ENCODE data around the gene GREM1. TPM values are rescaled to one million over a fixed set of nuclear protein-coding genes. Genes with fewer than 3 reads are reported as not detected.

The GREM1 gene
- total RNA-seq, 2 experiments from 2014 or later, result not detected

DNA sequence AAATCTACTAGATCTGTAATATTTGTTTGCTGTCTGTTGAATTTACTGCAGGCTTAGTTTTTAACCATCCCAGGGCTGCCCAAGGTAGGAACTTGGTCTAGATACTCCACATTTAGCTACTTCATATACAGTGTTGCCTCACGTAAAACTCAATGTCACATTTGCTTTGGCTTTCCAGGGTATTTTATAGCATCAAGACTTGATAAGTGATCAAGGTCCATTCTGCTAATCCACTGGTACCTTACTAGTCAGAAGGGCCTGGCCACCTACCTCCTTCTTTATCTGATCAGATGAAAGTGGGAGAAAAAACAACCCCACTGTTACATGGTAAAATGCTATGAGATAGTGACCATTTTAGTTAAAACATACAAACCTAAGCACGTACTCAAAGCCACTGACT is 25.5 kb upstream of the GREM1 start:
- ATAC-seq (ENCODE audit: poor library complexity) (no peak), DNase-seq (no peak)
- Mint-ChIP-seq H3K9me3 (no peaks in the 10 kb centered on the region), H3K4me3 (no peak overlapping the region), H3K27ac (no peak overlapping the region), H3K27me3 (no peaks in the 10 kb centered on the region), H3K4me1 (ENCODE audit: low read depth) (no peaks in the 10 kb centered on the region), H3K36me3 (ENCODE audit: low read depth) (no peaks in the 10 kb centered on the region)
- H3K4me1 ChIP-seq (ENCODE audit: insufficient read depth, low read length), result no peaks in the 10 kb centered on the region
- no peak overlapping the region for H3K4me3 ChIP-seq (ENCODE audit: low read length)
- CTCF ChIA-PET, result no interaction called here
- no peaks in the 10 kb centered on the region for H3K36me3 ChIP-seq (ENCODE audit: insufficient read depth, low read length)
- intact Hi-C loops (cut with DNase I, micrococcal nuclease), result no loop called here
- no peak overlapping the region for H3K27ac ChIP-seq (ENCODE audit: low read depth in 1 of 2, low read length in 2 of 2)
- POLR2A ChIA-PET, result no interaction called here
- H3K27me3 ChIP-seq (ENCODE audit: control insufficient read depth in 1 of 2, insufficient read depth in 2 of 2, low read length in 2 of 2), result no peaks in the 10 kb centered on the region
- no peaks in the 10 kb centered on the region for H3K9me3 ChIP-seq (ENCODE audit: control insufficient read depth in 1 of 2, insufficient read depth in 1 of 2, low read length in 2 of 2)
- TF ChIP-seq, protein P1, sequence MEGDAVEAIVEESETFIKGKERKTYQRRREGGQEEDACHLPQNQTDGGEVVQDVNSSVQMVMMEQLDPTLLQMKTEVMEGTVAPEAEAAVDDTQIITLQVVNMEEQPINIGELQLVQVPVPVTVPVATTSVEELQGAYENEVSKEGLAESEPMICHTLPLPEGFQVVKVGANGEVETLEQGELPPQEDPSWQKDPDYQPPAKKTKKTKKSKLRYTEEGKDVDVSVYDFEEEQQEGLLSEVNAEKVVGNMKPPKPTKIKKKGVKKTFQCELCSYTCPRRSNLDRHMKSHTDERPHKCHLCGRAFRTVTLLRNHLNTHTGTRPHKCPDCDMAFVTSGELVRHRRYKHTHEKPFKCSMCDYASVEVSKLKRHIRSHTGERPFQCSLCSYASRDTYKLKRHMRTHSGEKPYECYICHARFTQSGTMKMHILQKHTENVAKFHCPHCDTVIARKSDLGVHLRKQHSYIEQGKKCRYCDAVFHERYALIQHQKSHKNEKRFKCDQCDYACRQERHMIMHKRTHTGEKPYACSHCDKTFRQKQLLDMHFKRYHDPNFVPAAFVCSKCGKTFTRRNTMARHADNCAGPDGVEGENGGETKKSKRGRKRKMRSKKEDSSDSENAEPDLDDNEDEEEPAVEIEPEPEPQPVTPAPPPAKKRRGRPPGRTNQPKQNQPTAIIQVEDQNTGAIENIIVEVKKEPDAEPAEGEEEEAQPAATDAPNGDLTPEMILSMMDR (IDR thresholded peaks at IDR 0.05), result no peak

DNA sequence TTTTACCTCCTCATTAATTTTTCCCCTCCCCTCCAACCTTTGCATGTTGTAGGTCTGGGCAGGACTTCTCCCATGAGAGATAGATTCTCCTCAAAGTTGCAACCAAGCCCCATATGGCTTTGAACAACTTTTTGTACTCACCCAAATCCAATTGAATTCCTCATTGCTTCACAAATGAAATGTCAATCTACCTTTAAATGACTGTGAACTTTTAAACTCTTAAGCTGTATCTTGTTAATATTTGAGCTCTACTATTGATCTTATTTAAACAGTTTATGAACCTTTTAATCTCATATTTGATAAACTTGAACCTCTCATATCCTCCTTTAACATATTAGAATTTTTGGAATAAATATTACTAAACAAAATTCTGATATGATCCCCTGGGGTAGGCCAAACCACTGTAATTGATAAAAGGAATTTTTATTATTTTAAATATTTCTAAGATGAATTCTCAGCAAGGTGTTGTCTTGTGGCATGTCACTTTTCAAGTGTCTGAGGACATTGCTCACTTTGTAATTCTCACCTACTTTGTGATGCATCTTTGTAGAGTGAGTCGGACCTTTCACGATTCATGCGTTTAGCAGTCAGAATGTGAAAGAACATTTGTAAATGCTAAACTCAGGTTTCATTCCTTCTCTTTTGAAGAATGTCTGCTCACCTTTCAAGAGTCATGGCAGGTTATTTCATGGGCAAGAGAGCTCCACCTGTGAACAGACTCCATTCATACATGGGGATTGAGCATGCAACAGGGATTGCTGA is 23.4 kb upstream of the GREM1 start:
- Mint-ChIP-seq H3K4me3 (no peak overlapping the region), H3K27me3 (no peaks in the 10 kb centered on the region), H3K27ac (no peak overlapping the region), H3K9me3 (no peaks in the 10 kb centered on the region), H3K36me3 (ENCODE audit: low read depth) (no peaks in the 10 kb centered on the region), H3K4me1 (ENCODE audit: low read depth) (no peaks in the 10 kb centered on the region)
- H3K9me3 ChIP-seq (ENCODE audit: control insufficient read depth in 1 of 2, insufficient read depth in 1 of 2, low read length in 2 of 2), result no peaks in the 10 kb centered on the region
- no peak overlapping the region for H3K27ac ChIP-seq (ENCODE audit: low read depth in 1 of 2, low read length in 2 of 2)
- no peak for ATAC-seq (ENCODE audit: poor library complexity)
- TF ChIP-seq, protein P1 (IDR thresholded peaks at IDR 0.05), result no peak
- DNase-seq, result no peak
- intact Hi-C loops (cut with DNase I, micrococcal nuclease), result no loop called here
- ChIA-PET CTCF (no interaction called here), POLR2A (no interaction called here)
- no peaks in the 10 kb centered on the region for H3K4me1 ChIP-seq (ENCODE audit: insufficient read depth, low read length)
- H3K4me3 ChIP-seq (ENCODE audit: low read length), result no peak overlapping the region
- no peaks in the 10 kb centered on the region for H3K36me3 ChIP-seq (ENCODE audit: insufficient read depth, low read length)
- H3K27me3 ChIP-seq (ENCODE audit: control insufficient read depth in 1 of 2, insufficient read depth in 2 of 2, low read length in 2 of 2), result no peaks in the 10 kb centered on the region

DNA sequence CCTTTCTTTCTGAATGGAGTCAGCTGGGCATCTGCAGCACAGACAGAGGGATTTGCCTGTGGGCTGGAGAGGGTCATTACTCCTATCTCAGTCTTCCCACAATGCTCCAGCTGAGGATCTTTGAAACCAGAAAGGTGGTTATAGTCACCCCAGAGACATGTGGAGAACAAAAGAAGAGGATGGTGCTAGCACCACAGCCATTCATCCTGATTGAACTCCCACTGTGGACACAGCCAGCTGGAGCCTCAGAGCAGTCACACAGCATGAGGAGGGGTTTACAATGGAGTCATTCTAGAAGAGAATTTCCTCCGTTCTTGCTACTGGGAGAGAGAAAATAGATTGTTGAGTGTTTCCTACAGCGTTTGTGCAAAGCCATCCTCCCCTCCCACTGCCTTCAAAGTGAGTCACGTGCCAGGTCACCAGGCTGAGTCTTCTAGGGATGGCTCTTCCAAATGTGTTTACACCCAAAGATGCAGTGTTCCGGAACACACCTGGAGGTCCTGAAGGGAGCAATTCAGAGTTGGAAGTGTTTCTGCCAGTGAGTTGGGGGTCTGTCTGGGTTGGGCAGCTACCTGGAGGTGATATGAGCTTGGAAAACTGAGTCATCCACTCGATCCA is 18.9 kb upstream of the GREM1 start:
- POLR2A ChIA-PET, result no interaction called here
- H3K4me1 ChIP-seq (ENCODE audit: insufficient read depth, low read length), result no peaks in the 10 kb centered on the region
- H3K27me3 ChIP-seq (ENCODE audit: control insufficient read depth in 1 of 2, insufficient read depth in 2 of 2, low read length in 2 of 2), result no peaks in the 10 kb centered on the region
- CTCF ChIA-PET, result no interaction called here
- Mint-ChIP-seq H3K9me3 (no peaks in the 10 kb centered on the region), H3K27ac (no peak overlapping the region), H3K4me3 (no peak overlapping the region), H3K27me3 (peaks cover 14% of the 10 kb centered on the region), H3K4me1 (ENCODE audit: low read depth) (no peaks in the 10 kb centered on the region), H3K36me3 (ENCODE audit: low read depth) (no peaks in the 10 kb centered on the region)
- H3K4me3 ChIP-seq (ENCODE audit: low read length), result no peak overlapping the region
- H3K9me3 ChIP-seq (ENCODE audit: control insufficient read depth in 1 of 2, insufficient read depth in 1 of 2, low read length in 2 of 2), result no peaks in the 10 kb centered on the region
- no peaks in the 10 kb centered on the region for H3K36me3 ChIP-seq (ENCODE audit: insufficient read depth, low read length)
- intact Hi-C loops (cut with DNase I, micrococcal nuclease), result no loop called here
- no peak overlapping the region for H3K27ac ChIP-seq (ENCODE audit: low read depth in 1 of 2, low read length in 2 of 2)
- no peak for ATAC-seq (ENCODE audit: poor library complexity)
- TF ChIP-seq, protein P1 (IDR thresholded peaks at IDR 0.05), result no peak
- no peak for DNase-seq

All from CD4-positive, alpha-beta T cell (primary cell).